Vagina (tissue), 2 donors: ENCODE results near the gene SEC14L5.

ENCODE experiments used
- CTCF ChIP-seq, 3 experiments: fragments of 450-650 bp in 2 of 3; fragments of 200-600 bp in 1 of 3; sonication (generic) in 1 of 3; IDR thresholded peaks; one replicate each; pipeline ENCODE4 v1.5.1; 2017 to 2019; ENCODE audit warnings: antibody characterized with exemption in 3 of 3, mild to moderate bottlenecking in 2 of 3, moderate library complexity in 2 of 3
- POLR2A ChIP-seq, 2 donors: fragments of 450-650 bp; IDR thresholded peaks; one replicate each; pipeline ENCODE4 v1.6.1; 2017; ENCODE audit warnings: antibody characterized with exemption in 2 of 2, mild to moderate bottlenecking in 2 of 2, moderate library complexity in 2 of 2
- POLR2AphosphoS5 ChIP-seq, 2 donors: sonication (generic); formaldehyde crosslinking; IDR thresholded peaks; one replicate each; pipeline ENCODE4 v1.9.0; 2017; ENCODE audit warnings: antibody characterized with exemption in 2 of 2, mild to moderate bottlenecking in 2 of 2, low read depth in 1 of 2; ENCODE audit not compliant: insufficient read depth in 1 of 2

- TF ChIP-seq CTCF (IDR thresholded peaks at IDR 0.05) (no peak), POLR2A (IDR thresholded peaks at IDR 0.05) (no peak), POLR2AphosphoS5 (IDR thresholded peaks at IDR 0.05; ENCODE audit: insufficient read depth in 1 of 2, low read depth in 1 of 2) (peak; percentile 93 to 96)
Observed at GRCh38 chr16:4944333-4945281, 13.5 kb upstream of the SEC14L5 start.
